Activated effector memory CD4-positive, alpha-beta T cell treated with anti-CD3 and anti-CD28 coated beads, Interleukin-2, amount 50 U/mL, for 16 hours (primary cell): ENCODE measurements around the gene GPSM1.

Experiments
- DNase-seq: peaks from one replicate; pipeline ENCODE4 v3.0.0-alpha.2; 2020

GPSM1 gene

DNA sequence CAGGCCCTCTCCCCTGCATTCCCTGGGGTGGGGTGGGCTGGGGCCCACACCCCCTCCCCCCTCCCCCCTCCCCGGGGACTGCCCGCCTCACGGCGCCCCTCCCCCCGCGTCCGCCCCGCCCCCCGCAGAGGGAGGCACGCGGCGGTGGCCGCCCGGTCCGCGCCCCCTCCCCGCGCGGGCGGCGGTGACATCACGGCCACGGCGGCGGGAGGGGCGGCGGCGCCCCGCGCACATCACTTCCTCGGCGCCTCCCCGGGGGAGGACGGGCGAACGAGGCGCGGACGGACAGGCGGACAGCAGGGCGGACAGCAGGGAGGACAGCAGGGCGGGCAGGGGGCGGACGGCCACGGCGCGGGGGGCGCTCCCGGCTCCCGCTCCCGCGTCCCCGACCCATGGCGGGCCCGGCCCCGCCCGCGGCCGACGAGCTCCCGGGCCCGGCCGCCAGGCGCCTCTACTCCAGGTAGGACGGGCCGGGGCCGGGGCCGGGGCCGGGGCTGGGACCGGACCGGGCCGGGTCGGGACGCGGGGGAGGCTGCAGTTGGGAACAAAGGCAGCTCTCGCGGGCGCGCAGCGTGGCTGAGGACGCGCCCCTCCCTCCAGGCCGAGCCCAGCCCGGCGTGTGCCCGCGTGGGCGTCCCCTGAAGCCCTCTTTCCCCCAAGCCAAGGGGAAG, at the start of gene GPSM1:
TSS of gene GPSM1 (plus strand) at position 236 of the 671 bp plus-strand sequence. CDS start at position 393, 157 bp downstream.
- DNase-seq = peak; percentile 79

DNA sequence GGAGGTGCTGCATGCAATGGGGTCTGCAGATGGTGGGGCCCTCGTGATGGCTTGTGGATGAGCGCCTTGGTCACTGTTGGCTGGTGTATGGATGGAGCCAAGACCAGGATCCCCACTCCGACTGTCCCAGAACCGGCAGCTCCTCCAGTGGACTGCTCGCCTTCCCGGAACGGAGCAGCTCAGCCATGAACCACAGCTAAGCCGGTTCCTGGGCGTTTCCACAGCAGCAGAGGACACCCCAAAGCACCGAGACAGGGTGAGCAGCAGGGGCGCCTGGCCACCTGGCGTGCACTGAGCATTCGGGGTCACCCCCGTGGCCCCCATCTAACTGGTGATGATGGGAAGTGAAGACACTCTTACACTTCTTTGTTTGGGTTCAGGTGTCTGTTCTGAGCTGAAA, 49.6 kb upstream of the GPSM1 start:
- DNase-seq = no peak

GRCh38 chr9:136278221-136278620, 49.1 kb upstream of the GPSM1 start:
- DNase-seq = no peak

DNA sequence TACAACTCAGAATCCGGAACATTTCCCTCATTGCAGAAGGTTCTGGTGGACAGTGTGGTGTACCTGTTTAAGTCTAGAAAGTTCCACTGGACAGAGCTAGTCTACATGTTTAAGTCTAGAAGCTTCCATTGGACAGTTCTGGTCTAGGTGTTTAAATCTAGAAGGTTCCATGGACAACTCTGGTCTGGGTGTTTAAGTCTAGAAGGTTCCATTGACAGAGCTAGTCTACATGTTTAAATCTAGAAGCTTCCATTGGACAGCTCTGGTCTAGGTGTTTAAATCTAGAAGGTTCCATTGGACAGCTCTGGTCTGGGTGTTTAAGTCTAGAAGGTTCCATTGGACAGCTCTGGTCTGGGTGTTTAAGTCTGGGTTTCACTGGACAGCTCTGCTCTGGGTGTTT, 48.4 kb upstream of the GPSM1 start:
- DNase-seq = no peak

GRCh38 chr9:136279471-136279870, 47.9 kb upstream of the GPSM1 start:
- DNase-seq = no peak

DNA sequence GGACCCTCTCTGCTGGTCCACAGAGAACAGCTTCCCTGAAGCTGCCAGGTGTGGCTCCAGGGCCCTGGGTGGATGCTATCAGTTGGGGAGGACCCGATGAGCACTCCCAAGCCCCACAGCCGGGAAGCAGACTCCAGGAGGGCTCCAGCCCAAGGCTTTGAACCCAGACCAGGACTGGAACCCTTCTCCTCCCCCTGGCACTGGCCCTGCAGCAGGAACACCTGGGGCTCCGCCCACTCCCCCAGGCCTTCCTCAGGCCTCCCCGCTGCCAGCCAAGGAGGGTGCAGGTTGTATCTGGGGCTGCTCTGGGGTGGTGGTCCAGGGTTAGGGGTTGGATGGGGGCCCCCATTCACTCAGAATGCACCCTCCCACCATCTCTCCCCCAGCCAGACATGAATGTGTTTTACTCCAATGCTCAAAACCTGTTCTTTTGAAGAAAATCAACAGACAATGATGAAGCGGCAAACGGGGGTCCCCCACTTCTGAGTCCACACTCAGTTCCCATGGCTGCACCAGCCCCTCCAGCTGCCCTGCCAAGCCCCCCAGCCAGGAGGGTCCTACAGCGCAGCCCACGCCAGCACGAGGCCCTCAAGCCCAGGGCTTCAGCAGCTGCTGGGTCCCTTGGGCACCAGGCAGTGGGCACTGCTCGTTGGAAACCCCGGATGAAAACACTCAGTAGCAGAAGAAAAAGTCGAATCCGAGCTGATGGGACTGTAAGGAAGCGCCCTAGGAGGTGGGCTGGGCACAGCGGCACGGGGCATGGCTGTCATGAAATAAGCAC, 46.6 kb upstream of the GPSM1 start:
- DNase-seq = no peak

GRCh38 chr9:136281421-136282271, 45.7 kb upstream of the GPSM1 start:
- DNase-seq = no peak

DNA sequence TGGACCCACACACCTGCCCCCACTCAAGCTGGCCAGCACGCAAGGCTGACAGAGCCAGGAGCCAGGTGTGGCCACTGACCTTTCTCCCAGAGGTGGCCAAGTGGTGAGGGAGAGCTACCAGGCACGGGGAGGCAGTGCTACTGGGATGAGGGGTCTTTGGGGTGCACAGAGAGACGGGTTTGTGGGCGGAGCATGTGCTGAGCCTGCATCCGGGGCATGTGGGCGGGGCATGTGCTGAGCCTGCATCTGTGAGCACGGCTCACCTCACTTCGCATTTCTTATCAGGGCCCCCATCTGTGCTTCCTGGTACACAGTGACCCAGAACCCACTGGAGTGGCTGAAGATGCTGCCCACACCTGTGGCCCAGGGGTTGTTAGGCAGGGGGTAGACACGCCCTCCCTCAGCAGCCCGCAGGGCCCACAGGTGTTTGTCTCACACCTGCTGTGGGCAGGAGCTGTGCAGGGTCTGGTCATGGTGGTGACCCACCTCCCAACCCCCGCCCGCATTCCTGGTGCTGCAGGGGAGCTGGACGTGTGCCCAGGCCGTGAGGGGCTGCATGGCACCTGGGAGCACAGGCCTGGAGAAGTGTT, 45.0 kb upstream of the GPSM1 start:
- DNase-seq = no peak

- DNase-seq = peak; percentile 89
Measured at GRCh38 chr9:136283291-136284235, 43.8 kb upstream of the GPSM1 start.

DNA sequence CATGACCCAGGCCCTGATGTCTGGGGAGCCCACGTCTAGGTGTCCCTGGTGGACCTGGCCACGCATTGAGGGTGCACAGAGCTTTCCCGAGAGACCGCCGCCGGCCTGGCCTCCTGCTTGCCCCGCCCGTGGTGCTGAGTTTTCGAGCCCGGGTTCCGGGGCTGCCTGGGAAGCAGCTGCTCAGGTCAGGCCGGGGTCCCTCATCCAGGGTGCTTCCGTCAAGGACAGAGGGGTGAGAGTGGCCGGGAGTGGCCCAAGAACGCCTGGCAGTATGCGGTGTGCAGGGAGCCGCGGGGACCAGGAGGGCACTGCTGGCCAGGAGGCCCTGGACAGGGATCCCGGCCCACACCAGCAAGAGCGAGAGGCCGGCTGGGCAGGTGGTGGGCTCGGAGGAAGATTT, 43.0 kb upstream of the GPSM1 start:
- DNase-seq = no peak

DNA sequence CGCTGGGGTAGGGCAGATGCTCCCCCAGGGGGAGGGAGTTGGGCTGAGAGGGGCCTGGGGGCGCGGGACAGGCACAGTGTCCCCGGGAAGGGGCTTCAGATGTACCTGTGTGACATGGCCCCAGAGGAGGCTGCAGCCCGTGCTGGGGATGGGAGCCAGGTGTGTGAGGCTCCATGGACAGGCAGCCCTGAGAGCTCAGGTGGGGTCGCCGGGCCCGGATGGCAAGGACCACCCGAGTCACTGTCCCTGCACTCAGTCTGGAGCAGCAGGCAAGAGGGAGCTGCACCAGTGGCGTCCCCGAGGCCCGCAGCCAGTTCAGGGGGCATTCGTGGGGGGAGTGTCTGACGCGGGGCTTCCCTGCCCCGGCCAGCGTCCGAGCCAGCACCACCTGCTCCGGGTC, 42.4 kb upstream of the GPSM1 start:
- no peak for DNase-seq

- DNase-seq = no peak
Measured at GRCh38 chr9:136285501-136286358, 41.6 kb upstream of the GPSM1 start.

- no peak for DNase-seq
Measured at GRCh38 chr9:136286359-136286986, 40.9 kb upstream of the GPSM1 start.

DNA sequence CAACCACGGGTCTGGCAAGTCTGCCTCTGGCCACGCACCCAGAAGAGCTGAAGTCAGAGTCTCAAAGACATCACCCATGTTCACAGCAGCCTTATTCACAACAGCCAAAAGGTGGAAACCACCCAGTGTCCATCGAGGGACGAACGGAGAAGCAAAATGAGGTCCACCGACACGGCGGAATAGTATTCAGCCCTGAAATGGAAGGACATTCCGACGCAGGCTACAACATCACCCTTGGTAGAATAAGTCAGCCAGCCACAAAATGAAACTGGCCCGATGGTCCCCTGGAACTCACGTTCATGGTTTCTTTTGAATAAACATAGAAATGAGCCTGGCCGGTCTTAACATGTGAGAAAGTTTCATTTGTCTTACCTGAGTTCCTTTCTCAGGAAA, 40.4 kb upstream of the GPSM1 start:
- no peak for DNase-seq

DNA sequence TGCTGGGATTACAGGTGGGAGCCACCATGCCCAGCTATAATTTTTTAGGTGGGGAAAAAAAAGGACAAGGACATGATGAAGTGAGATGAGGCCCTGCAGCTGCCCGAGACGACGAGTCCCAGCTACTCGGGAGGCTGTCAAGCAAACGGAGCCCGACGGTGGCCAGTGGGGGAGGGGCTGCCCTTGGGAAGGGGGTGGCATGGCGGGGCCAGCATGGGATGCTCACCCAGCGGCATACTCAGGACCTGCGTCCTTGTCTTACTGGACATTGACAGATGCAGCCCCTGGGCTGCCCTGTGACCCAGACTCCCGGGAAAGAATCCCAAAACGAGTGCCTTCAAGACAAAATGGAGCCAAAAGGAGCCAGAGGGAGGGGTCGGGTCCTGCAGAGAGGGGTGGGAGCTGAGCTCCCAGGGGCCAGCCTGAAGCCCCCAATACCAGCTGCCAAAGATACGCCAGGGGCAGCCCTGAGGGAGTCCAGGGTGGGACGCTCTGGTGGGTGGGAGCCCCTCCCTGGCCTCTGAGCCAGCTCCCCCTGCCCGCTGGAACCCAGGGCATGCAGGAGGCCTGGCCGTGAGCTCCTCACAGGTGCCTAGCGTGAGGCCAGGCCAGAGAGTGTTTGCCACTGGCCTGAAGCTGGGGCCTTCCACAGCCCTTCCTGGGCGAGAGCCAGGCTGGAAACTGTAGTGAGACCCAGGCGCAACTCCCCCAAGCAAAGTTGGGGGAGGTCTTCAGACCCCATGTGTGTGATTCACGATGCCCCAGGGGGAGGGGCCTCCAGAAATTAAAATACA, 39.2 kb upstream of the GPSM1 start:
- no peak for DNase-seq

DNA sequence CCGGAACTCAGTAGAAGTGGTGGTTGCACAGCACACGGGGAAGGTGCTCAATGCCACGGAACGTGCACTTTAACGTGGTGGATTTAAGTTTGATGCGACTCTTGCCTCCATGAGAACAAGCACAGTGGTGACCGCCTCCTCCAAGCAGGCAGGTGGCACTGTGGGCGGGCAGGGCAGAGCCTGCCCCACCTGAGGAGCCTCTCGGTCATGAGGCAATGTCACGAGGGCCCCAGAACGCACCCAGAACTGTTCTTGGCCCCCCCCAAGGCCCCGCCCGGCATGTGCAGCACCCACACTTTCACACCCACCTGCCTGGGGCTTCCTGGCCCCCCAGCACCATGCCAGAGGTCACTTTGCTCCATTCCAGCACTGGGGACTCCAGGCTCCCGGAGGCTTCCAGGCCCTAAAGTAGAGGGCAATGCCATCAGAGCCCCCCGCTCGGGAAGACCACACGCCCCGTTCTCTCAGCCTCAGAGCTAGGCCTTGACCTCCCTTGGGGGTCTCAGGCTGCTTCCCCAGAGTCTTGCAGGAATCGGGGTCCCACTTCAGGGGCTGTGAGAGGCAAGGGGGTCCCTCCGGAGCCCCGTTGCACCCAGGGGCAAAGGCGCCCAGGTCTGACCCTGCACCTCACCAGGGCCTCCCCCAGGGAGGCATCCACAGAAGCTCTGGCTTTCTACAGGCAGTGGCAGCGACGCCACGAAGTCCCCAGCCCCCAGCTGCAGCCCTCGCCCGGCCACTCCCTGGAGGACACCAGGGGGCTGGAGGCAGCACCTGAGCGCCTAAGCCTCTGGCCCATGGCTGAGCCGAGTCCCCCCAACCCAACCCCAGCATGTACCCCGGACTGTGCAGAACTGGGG, 37.5 kb upstream of the GPSM1 start:
- DNase-seq = no peak

GRCh38 chr9:136290508-136291000, 36.8 kb upstream of the GPSM1 start:
- DNase-seq = no peak

GRCh38 chr9:136291306-136292025, 35.9 kb upstream of the GPSM1 start:
- DNase-seq = no peak
